ENCODE results near the gene CTSZ.

- no peak for TF ChIP-seq POLR2A (IDR thresholded peaks at IDR 0.05)
- TF ChIP-seq, protein P1, sequence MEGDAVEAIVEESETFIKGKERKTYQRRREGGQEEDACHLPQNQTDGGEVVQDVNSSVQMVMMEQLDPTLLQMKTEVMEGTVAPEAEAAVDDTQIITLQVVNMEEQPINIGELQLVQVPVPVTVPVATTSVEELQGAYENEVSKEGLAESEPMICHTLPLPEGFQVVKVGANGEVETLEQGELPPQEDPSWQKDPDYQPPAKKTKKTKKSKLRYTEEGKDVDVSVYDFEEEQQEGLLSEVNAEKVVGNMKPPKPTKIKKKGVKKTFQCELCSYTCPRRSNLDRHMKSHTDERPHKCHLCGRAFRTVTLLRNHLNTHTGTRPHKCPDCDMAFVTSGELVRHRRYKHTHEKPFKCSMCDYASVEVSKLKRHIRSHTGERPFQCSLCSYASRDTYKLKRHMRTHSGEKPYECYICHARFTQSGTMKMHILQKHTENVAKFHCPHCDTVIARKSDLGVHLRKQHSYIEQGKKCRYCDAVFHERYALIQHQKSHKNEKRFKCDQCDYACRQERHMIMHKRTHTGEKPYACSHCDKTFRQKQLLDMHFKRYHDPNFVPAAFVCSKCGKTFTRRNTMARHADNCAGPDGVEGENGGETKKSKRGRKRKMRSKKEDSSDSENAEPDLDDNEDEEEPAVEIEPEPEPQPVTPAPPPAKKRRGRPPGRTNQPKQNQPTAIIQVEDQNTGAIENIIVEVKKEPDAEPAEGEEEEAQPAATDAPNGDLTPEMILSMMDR (IDR thresholded peaks at IDR 0.05), result no peak
Observed at GRCh38 chr20:58987790-58988564, 19.1 kb downstream of the CTSZ start.

Measured in uterus (tissue), 2 donors.